Liver (tissue), 9 donors: ENCODE results near the gene AHCY. TPM values are rescaled to one million over a fixed set of nuclear protein-coding genes. Genes with fewer than 3 reads are reported as not detected.

Experiments
- DNase-seq: peaks from one replicate; pipeline ENCODE4 v3.0.0-alpha.2; 2017; ENCODE audit warnings: low spot score
- H3K27ac ChIP-seq, 2 donors: one replicate each; pipeline ENCODE4 v1.7.0; 2013; ENCODE audit warnings: inconsistent platforms in 2 of 2, low read length in 2 of 2, control low read depth in 1 of 2, low read depth in 1 of 2, mild to moderate bottlenecking in 1 of 2
- H3K27me3 ChIP-seq, 4 donors: one replicate each; pipeline versions ENCODE4 v1.6.1 to v1.7.0; 2013; ENCODE audit warnings: low read length in 3 of 4, inconsistent platforms in 1 of 4, mild to moderate bottlenecking in 1 of 4, moderate library complexity in 1 of 4; ENCODE audit not compliant: control insufficient read depth in 4 of 4, insufficient read depth in 4 of 4
- H3K36me3 ChIP-seq, 4 donors: one replicate each; pipeline versions ENCODE4 v1.6.1 to v1.7.0; 2013; ENCODE audit warnings: low read length in 3 of 4, mild to moderate bottlenecking in 3 of 4, low read depth in 1 of 4, moderate library complexity in 1 of 4; ENCODE audit not compliant: control insufficient read depth in 4 of 4, insufficient read depth in 3 of 4
- H3K4me1 ChIP-seq, 4 donors: one replicate each; pipeline versions ENCODE4 v1.6.1 to v1.7.0; 2013; ENCODE audit warnings: low read length in 3 of 4, mild to moderate bottlenecking in 3 of 4, moderate library complexity in 1 of 4; ENCODE audit not compliant: control insufficient read depth in 4 of 4, insufficient read depth in 4 of 4
- H3K4me3 ChIP-seq, 3 donors: one replicate each; pipeline versions ENCODE4 v1.6.1 to v1.7.0; 2013; ENCODE audit warnings: low read length in 3 of 3, control low read depth in 1 of 3, low read depth in 1 of 3, mild to moderate bottlenecking in 1 of 3
- H3K9ac ChIP-seq, 2 donors: one replicate each; pipeline ENCODE4 v1.7.0; 2013; ENCODE audit warnings: low read length in 2 of 2, mild to moderate bottlenecking in 2 of 2, moderate library complexity in 2 of 2, control low read depth in 1 of 2, low read depth in 1 of 2
- H3K9me3 ChIP-seq, 4 donors: one replicate each; pipeline versions ENCODE4 v1.6.1 to v1.7.0; 2013; ENCODE audit warnings: low read length in 3 of 4; ENCODE audit not compliant: control insufficient read depth in 4 of 4
- CTCF ChIP-seq: fragments of 150-350 bp; IDR thresholded peaks from 2 replicates; pipeline ENCODE4 v1.5.1; 2017; ENCODE audit warnings: improper control_type of control experiment, low read depth, low read length; ENCODE audit not compliant: missing input control
- EGR1 ChIP-seq, 2 donors: IDR thresholded peaks; 2 replicates each; pipeline ENCODE4 v1.6.1; 2016 to 2018; ENCODE audit warnings: antibody characterized with exemption in 2 of 2, low read depth in 2 of 2
- FOXA1 ChIP-seq: IDR thresholded peaks from 2 replicates; pipeline ENCODE4 v1.6.1; 2016; ENCODE audit warnings: antibody characterized with exemption
- GABPA ChIP-seq, 2 donors: IDR thresholded peaks in 1 of 2; conservative IDR thresholded peaks in 1 of 2; 2 replicates each; pipeline ENCODE4 v1.6.1; 2016; ENCODE audit warnings: antibody characterized with exemption in 2 of 2, mild to moderate bottlenecking in 1 of 2, moderate library complexity in 1 of 2
- HNF4G ChIP-seq: IDR thresholded peaks from 2 replicates; pipeline ENCODE4 v1.6.1; 2016; ENCODE audit warnings: antibody characterized with exemption
- NR2F2 ChIP-seq: IDR thresholded peaks from 2 replicates; pipeline ENCODE4 v1.6.1; 2016; ENCODE audit warnings: antibody characterized with exemption
- REST ChIP-seq: IDR thresholded peaks from 2 replicates; pipeline ENCODE4 v1.6.1; 2016; ENCODE audit warnings: antibody characterized with exemption, mild to moderate bottlenecking
- RXRA ChIP-seq, 2 donors: IDR thresholded peaks; 2 replicates each; pipeline ENCODE4 v1.6.1; 2017 to 2018; ENCODE audit warnings: antibody characterized with exemption in 2 of 2, mild to moderate bottlenecking in 1 of 2
- TAF1 ChIP-seq: conservative IDR thresholded peaks from 2 replicates; pipeline ENCODE4 v1.6.1; 2016; ENCODE audit warnings: antibody characterized with exemption, mild to moderate bottlenecking
- YY1 ChIP-seq: IDR thresholded peaks from 2 replicates; pipeline ENCODE4 v1.6.1; 2016; ENCODE audit warnings: antibody characterized with exemption, mild to moderate bottlenecking
- ZBTB33 ChIP-seq: IDR thresholded peaks from 2 replicates; pipeline ENCODE4 v1.6.1; 2016; ENCODE audit warnings: antibody characterized with exemption
- WGBS: extraction: QIAGEN DNeasy Blood & Tissue Kit; methylation state at CpG from one replicate; pipeline ENCODE4 v1.1.7; 2013; 5-methylcytosine and 5-hydroxymethylcytosine counted together
- polyA plus RNA-seq, 2 donors: library from polyadenylated mRNA; stranded (reverse) in 1 of 2; unstranded in 1 of 2; fragments of 200-250 nt in 1 of 2; fragments of >200 nt in 1 of 2; fragmentation: Nextera tagmentation in 1 of 2; extraction: Ambion mirVana in 1 of 2; gene quantifications; one replicate each; pipeline versions ENCODE4 v1.2.1 to v1.2.3, GENCODE V29; 2013 to 2015
- total RNA-seq, 2 donors: library from RNA; depleted of rRNA; stranded (reverse); fragments of >200 nt; gene quantifications; one replicate each; pipeline ENCODE4 v1.2.3, GENCODE V29; 2014
- donor health status: healthy.
- donor health status: healthy.
- donor health status: healthy.
- donor health status: healthy.
- donor health status: healthy.

AHCY gene
- total and polyA plus RNA-seq, 4 donors = 56.0 to 138 (median 113) TPM

GRCh38 chr20:34296468-34296867 is 6.7 kb downstream of the AHCY start (continued):
- no peak for TF ChIP-seq ZBTB33
- TF ChIP-seq EGR1 (IDR thresholded peaks at IDR 0.05; ENCODE audit: low read depth in 2 of 2) = peak in 1 of 2 donors; percentile 56
- no peak for TF ChIP-seq GABPA (IDR thresholded peaks at IDR 0.05 in 1 of 2, conservative IDR thresholded peaks at IDR 0.05 in 1 of 2)
- peak; percentile 34 for TF ChIP-seq HNF4G
- TF ChIP-seq NR2F2 = peak; percentile 63
- no peak for TF ChIP-seq CTCF

GRCh38 chr20:34295284-34295683 is 7.9 kb downstream of the AHCY start:
- H3K9me3 ChIP-seq = no peaks in the 10 kb centered on the region
- H3K36me3 ChIP-seq = peaks cover 10 to 46% (median 31%) of the 10 kb centered on the region in 4 donors
- H3K9ac ChIP-seq = no peak overlapping the region
- 96% methylated on average over 24 of the region's 24 CpGs for WGBS
- H3K4me1 ChIP-seq = peaks cover 4 to 17% (median 11%) of the 10 kb centered on the region in 4 donors
- H3K27me3 ChIP-seq = no peaks in the 10 kb centered on the region
- TF ChIP-seq EGR1 (IDR thresholded peaks at IDR 0.05; ENCODE audit: low read depth in 2 of 2) = no peak
- TF ChIP-seq FOXA1 = no peak
- TF ChIP-seq ZBTB33 = no peak
- no peak for TF ChIP-seq NR2F2
- TF ChIP-seq YY1 = no peak
- no peak for TF ChIP-seq RXRA (IDR thresholded peaks at IDR 0.05)
- no peak for DNase-seq
- no peak overlapping the region for H3K27ac ChIP-seq
- H3K4me3 ChIP-seq = no peak overlapping the region

GRCh38 chr20:34294563-34294962 is 8.6 kb downstream of the AHCY start:
- Histone ChIP-seq H3K4me3 (no peak overlapping the region), H3K4me1 (peaks cover 2 to 10% (median 7%) of the 10 kb centered on the region in 4 donors), H3K27me3 (no peaks in the 10 kb centered on the region), H3K9me3 (no peaks in the 10 kb centered on the region), H3K9ac (no peak overlapping the region), H3K36me3 (peaks cover 14 to 52% (median 36%) of the 10 kb centered on the region in 4 donors), H3K27ac (no peak overlapping the region)
- WGBS = 98% methylated on average over 7 of the region's 7 CpGs
- no peak for TF ChIP-seq EGR1 (IDR thresholded peaks at IDR 0.05; ENCODE audit: low read depth in 2 of 2)
- no peak for TF ChIP-seq RXRA (IDR thresholded peaks at IDR 0.05)
- TF ChIP-seq TAF1 = no peak
- TF ChIP-seq YY1 = no peak
- no peak for TF ChIP-seq FOXA1
- TF ChIP-seq REST = no peak
- DNase-seq = no peak
